Esophagus muscularis mucosa (tissue), 4 donors: ENCODE results near the gene ASPM. TPM values are rescaled to one million over a fixed set of nuclear protein-coding genes. Genes with fewer than 3 reads are reported as not detected.
A peak's percentile ranks its signal among the peaks of the same experiment; 100 is the strongest.

Experiments
- DNase-seq: peaks from one replicate; pipeline ENCODE4 v3.0.0-alpha.2; 2017; ENCODE audit errors: extremely low spot score
- H3K27ac ChIP-seq, 4 donors: fragments of 200-600 bp; sonication (generic); replicated peaks in 1 of 4; 1 replicate in 3 of 4; 2 replicates in 1 of 4; pipeline ENCODE4 v1.5.1; 2016 to 2019; ENCODE audit warnings: mild to moderate bottlenecking in 1 of 4
- H3K27me3 ChIP-seq, 4 donors: fragments of 200-600 bp; sonication (generic); one replicate each; pipeline versions ENCODE4 v1.5.1 to v1.6.0; 2016 to 2019
- H3K36me3 ChIP-seq, 4 donors: fragments of 200-600 bp; sonication (generic); one replicate each; pipeline ENCODE4 v1.5.1; 2016 to 2019
- H3K4me1 ChIP-seq, 4 donors: fragments of 200-600 bp; sonication (generic); one replicate each; pipeline ENCODE4 v1.5.1; 2016 to 2019
- H3K4me3 ChIP-seq, 4 donors: fragments of 200-600 bp; sonication (generic); 1 replicate in 2 of 4; 2 replicates in 2 of 4; pipeline ENCODE4 v1.5.1; 2016 to 2019; ENCODE audit warnings: mild to moderate bottlenecking in 4 of 4, moderate library complexity in 1 of 4
- H3K9me3 ChIP-seq, 4 donors: fragments of 200-600 bp; sonication (generic); 1 replicate in 3 of 4; 2 replicates in 1 of 4; pipeline ENCODE4 v1.5.1; 2016 to 2019
- EP300 ChIP-seq: sonication (generic); formaldehyde crosslinking; IDR thresholded peaks from one replicate; pipeline ENCODE4 v1.6.1; 2017; ENCODE audit warnings: antibody characterized with exemption
- POLR2A ChIP-seq: fragments of 450-650 bp; IDR thresholded peaks from one replicate; pipeline ENCODE4 v1.6.1; 2017; ENCODE audit warnings: antibody characterized with exemption, moderate library complexity, mild to moderate bottlenecking, low read depth
- POLR2AphosphoS5 ChIP-seq, 2 donors: sonication (generic); formaldehyde crosslinking; IDR thresholded peaks; one replicate each; pipeline ENCODE4 v1.6.1; 2017; ENCODE audit warnings: antibody characterized with exemption in 2 of 2
- WGBS: methylation state at CpG from one replicate; pipeline ENCODE4 v1.1.5; 2018; 5-methylcytosine and 5-hydroxymethylcytosine counted together
- intact Hi-C: fragments of 100-400 bp; cut with DNase I; formaldehyde crosslinking; loops from one replicate; pipeline ENCODE4 v1.15.1; 2023
- total RNA-seq, 4 donors: library from RNA; depleted of rRNA; stranded (reverse); fragments of >200 nt; gene quantifications; one replicate each; pipeline versions ENCODE4 v1.1.0 to v1.2.1, GENCODE V29; 2016
- TF ChIP-seq, protein P1 (sequence below), 3 experiments: fragments of 200-600 bp in 2 of 3; fragments of 450-650 bp in 1 of 3; sonication (generic) in 2 of 3; IDR thresholded peaks; one replicate each; pipeline ENCODE4 v1.5.1; 2017 to 2019; ENCODE audit warnings: antibody characterized with exemption in 3 of 3, mild to moderate bottlenecking in 2 of 3, moderate library complexity in 1 of 3

ASPM gene
- total RNA-seq, 4 donors from 2014 or later: 0.13 to 0.75 (median 0.17) TPM; not detected in 1

DNA sequence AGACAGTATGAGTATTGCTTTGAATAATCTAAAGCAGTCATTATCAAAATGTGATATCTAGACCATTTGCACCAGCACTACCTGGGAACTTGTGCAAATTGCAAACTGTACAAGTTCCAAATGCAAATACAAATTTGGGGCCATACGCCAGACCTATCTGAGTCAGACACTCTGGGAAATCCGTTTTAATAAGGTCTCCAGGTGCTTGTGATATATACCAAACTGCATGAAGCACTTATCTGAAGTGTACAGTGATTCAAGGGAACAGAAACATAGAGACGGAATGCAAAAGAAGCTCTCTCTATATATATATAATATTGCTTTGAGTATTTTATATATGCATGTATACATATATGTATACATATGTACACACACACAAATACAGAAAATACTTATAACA, 36.2 kb upstream of the ASPM start:
- WGBS: 83% methylated on average over 3 of the region's 3 CpGs
- DNase-seq: no peak
- peaks cover 0 to 12% (median 2%) of the 10 kb centered on the region in 4 donors for H3K4me1 ChIP-seq
- no peaks in the 10 kb centered on the region for H3K27me3 ChIP-seq
- H3K27ac ChIP-seq: no peak overlapping the region
- peaks cover 19 to 81% (median 44%) of the 10 kb centered on the region in 4 donors for H3K36me3 ChIP-seq
- intact Hi-C loops: loop anchor here (10.0 kb wide), 1 partner anchor 172 kb away; no protein-coding TSS in a partner anchor
- no peak overlapping the region for H3K4me3 ChIP-seq
- no peaks in the 10 kb centered on the region for H3K9me3 ChIP-seq
- TF ChIP-seq POLR2A (no peak), POLR2AphosphoS5 (IDR thresholded peaks at IDR 0.05) (no peak), EP300 (no peak)
- TF ChIP-seq, protein P1, sequence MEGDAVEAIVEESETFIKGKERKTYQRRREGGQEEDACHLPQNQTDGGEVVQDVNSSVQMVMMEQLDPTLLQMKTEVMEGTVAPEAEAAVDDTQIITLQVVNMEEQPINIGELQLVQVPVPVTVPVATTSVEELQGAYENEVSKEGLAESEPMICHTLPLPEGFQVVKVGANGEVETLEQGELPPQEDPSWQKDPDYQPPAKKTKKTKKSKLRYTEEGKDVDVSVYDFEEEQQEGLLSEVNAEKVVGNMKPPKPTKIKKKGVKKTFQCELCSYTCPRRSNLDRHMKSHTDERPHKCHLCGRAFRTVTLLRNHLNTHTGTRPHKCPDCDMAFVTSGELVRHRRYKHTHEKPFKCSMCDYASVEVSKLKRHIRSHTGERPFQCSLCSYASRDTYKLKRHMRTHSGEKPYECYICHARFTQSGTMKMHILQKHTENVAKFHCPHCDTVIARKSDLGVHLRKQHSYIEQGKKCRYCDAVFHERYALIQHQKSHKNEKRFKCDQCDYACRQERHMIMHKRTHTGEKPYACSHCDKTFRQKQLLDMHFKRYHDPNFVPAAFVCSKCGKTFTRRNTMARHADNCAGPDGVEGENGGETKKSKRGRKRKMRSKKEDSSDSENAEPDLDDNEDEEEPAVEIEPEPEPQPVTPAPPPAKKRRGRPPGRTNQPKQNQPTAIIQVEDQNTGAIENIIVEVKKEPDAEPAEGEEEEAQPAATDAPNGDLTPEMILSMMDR (IDR thresholded peaks at IDR 0.05): no peak

DNA sequence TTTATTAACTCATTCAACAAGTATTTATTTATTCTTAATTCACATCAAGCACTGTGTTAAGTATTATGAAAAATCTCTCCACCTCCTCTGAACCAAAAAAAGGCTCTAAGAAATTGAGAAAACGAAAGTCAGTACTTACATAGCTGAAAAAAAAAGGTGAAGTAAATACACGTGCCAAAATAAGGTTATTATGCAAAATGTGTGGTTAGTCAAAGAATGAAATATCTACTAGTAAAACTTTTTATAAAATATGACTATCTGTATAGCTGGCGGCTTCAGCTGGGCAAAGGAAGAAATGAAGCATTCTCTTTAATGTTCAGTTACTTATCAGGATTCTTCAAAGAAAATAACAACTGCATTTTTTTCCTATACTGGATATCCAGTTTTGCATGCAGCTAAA, 35.5 kb upstream of the ASPM start:
- intact Hi-C loops: loop anchor here (10.0 kb wide), 1 partner anchor 173 kb away; no protein-coding TSS in a partner anchor
- no peak for TF ChIP-seq POLR2A
- no peak for TF ChIP-seq EP300
- TF ChIP-seq, protein P1 (IDR thresholded peaks at IDR 0.05): no peak
- no peak for TF ChIP-seq POLR2AphosphoS5 (IDR thresholded peaks at IDR 0.05)
- DNase-seq: no peak
- 63% methylated on average over 3 of the region's 3 CpGs for WGBS
- Histone ChIP-seq H3K36me3 (peaks cover 14 to 79% (median 41%) of the 10 kb centered on the region in 4 donors), H3K9me3 (no peaks in the 10 kb centered on the region), H3K27ac (no peak overlapping the region), H3K4me1 (peaks cover 0 to 12% (median 2%) of the 10 kb centered on the region in 4 donors), H3K4me3 (no peak overlapping the region), H3K27me3 (no peaks in the 10 kb centered on the region)

DNA sequence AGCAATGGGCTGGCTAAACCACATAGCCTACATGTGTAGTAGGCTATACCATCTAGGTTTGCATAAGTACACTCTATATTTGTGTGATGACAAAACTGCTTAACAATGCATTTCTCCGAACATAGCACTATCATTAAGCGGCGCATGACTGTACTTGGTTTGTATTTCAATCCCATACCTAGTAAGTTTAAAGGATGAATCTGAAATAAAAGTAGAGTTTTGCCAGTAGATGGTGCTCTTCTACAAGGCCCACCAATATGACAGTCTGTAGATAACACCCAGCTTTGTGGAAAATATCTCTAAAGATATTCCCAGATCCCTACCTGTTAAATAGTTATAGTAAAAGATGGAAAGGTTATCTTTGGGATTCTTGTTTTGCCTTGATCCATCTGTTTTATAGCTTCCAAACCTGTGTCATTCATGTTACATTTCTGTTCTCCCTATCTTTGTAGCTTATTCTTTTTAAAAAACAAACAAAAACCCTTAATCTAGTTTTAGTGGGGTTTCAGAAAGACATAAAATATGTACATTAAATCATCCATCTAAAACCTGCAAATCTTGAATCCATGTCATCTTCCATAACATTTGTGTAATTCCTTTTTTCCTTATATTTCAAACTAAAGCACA, 33.9 kb upstream of the ASPM start:
- peaks cover 0 to 12% (median 2%) of the 10 kb centered on the region in 4 donors for H3K4me1 ChIP-seq
- H3K27me3 ChIP-seq: no peaks in the 10 kb centered on the region
- no peaks in the 10 kb centered on the region for H3K9me3 ChIP-seq
- WGBS: 77% methylated on average over 3 of the region's 3 CpGs
- H3K4me3 ChIP-seq: no peak overlapping the region
- no peak overlapping the region for H3K27ac ChIP-seq
- H3K36me3 ChIP-seq: peaks cover 8 to 79% (median 37%) of the 10 kb centered on the region in 4 donors
- intact Hi-C loops: loop anchor here (10.0 kb wide), 1 partner anchor 174 kb away; no protein-coding TSS in a partner anchor
- DNase-seq: no peak
- no peak for TF ChIP-seq POLR2AphosphoS5 (IDR thresholded peaks at IDR 0.05)
- TF ChIP-seq, protein P1 (IDR thresholded peaks at IDR 0.05): peak; percentile 24 to 60 (median 54)

DNA sequence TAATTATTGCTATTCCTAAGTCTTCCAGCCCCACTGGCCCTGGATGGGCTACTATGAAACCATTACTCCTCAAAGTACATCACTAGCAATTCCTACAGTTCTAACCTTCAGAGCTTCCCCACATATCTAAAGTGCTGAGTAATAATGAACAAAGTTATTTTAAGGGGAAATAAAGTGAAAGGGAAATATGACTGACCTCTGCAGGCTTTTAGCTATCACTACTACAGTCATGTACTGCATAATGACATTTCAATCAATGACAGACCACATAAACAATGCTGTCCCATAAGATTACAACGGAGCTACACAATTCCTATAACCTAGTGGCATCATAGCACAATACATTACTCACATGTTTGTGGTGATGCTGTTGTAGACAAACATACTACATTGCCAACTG, 32.5 kb upstream of the ASPM start:
- Histone ChIP-seq H3K4me3 (no peak overlapping the region), H3K27me3 (no peaks in the 10 kb centered on the region), H3K9me3 (no peaks in the 10 kb centered on the region), H3K36me3 (peaks cover 9 to 83% (median 42%) of the 10 kb centered on the region in 4 donors), H3K27ac (no peak overlapping the region), H3K4me1 (peaks cover 0 to 12% (median 2%) of the 10 kb centered on the region in 4 donors)
- intact Hi-C loops: no loop called here
- DNase-seq: no peak
- no peak for TF ChIP-seq POLR2A
- TF ChIP-seq, protein P1 (IDR thresholded peaks at IDR 0.05): no peak
- no peak for TF ChIP-seq POLR2AphosphoS5 (IDR thresholded peaks at IDR 0.05)
- TF ChIP-seq EP300: no peak
- WGBS: 71% methylated on average over 1 of the region's 1 CpG

DNA sequence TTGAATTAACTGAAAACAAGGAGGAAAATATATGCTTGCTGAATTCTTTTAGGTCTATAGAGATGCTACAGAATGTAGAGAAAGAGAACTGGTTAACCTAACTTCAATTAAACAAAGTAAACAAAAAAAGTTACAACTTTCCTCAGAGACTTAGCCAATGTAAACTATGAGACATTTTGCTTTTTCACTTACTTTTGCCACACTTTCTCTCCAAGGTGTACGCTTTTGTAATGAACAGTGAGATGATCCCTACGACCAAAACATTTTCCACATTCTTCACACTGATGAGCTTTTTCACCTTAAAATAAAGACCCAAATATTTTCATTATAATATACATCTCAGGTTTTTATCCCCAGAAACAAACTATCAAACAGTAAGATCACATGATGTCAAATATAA, 28.3 kb upstream of the ASPM start:
- Histone ChIP-seq H3K36me3 (peaks cover 9 to 80% (median 42%) of the 10 kb centered on the region in 4 donors), H3K27ac (no peak overlapping the region), H3K9me3 (no peaks in the 10 kb centered on the region), H3K27me3 (no peaks in the 10 kb centered on the region), H3K4me3 (no peak overlapping the region), H3K4me1 (no peaks in the 10 kb centered on the region)
- 82% methylated on average over 2 of the region's 2 CpGs for WGBS
- DNase-seq: no peak
- TF ChIP-seq EP300: no peak
- no peak for TF ChIP-seq POLR2A
- TF ChIP-seq, protein P1 (IDR thresholded peaks at IDR 0.05): no peak
- no peak for TF ChIP-seq POLR2AphosphoS5 (IDR thresholded peaks at IDR 0.05)
- intact Hi-C loops: no loop called here
